Kidney (tissue), 14 donors: ENCODE measurements around the gene LRTM2. TPM values are rescaled to one million over a fixed set of nuclear protein-coding genes. Genes with fewer than 3 reads are reported as not detected.
"Not testable (repeated sequence)": the region's sequence is repeated elsewhere in the genome, so short reads cannot be mapped to it uniquely, and the experiment has no call there.

Source experiments
- DNase-seq, 5 donors: peaks; one replicate each; pipeline ENCODE4 v3.0.0-alpha.2; 2013 to 2020
- FAIRE-seq: peaks from 2 replicates; lab custom pipeline; 2012; peaks lifted over from hg19 to GRCh38; lab: Jason Lieb, UNC
- H3K27ac ChIP-seq, 2 donors: one replicate each; pipeline ENCODE4 v1.7.0; 2013; ENCODE audit warnings: low read depth in 2 of 2, low read length in 2 of 2, inconsistent platforms in 1 of 2
- H3K27me3 ChIP-seq: one replicate; pipeline ENCODE4 v1.7.1; 2013; ENCODE audit warnings: low read length, inconsistent platforms; ENCODE audit not compliant: control insufficient read depth, insufficient read depth
- H3K36me3 ChIP-seq, 3 donors: one replicate each; pipeline versions ENCODE4 v1.7.0 to v1.7.1; 2013; ENCODE audit warnings: low read length in 3 of 3, control low read depth in 1 of 3, inconsistent platforms in 1 of 3; ENCODE audit not compliant: insufficient read depth in 3 of 3, control insufficient read depth in 2 of 3
- H3K4me1 ChIP-seq, 3 donors: one replicate each; pipeline versions ENCODE4 v1.7.0 to v1.7.1; 2013; ENCODE audit warnings: low read length in 3 of 3, inconsistent platforms in 1 of 3, low read depth in 1 of 3; ENCODE audit not compliant: control insufficient read depth in 2 of 3, insufficient read depth in 2 of 3
- H3K4me3 ChIP-seq, 3 donors: one replicate each; pipeline versions ENCODE4 v1.7.0 to v1.8.1; 2013; ENCODE audit warnings: low read length in 3 of 3, control low read depth in 1 of 3, inconsistent platforms in 1 of 3
- H3K9ac ChIP-seq, 3 donors: one replicate each; pipeline versions ENCODE4 v1.7.0 to v1.7.1; 2013; ENCODE audit warnings: low read length in 3 of 3, control low read depth in 1 of 3, inconsistent platforms in 1 of 3
- H3K9me3 ChIP-seq, 3 donors: one replicate each; pipeline versions ENCODE4 v1.7.0 to v1.7.1; 2013; ENCODE audit warnings: low read length in 3 of 3, control low read depth in 1 of 3, inconsistent platforms in 1 of 3; ENCODE audit not compliant: control insufficient read depth in 2 of 3, insufficient read depth in 1 of 3
- CTCF ChIP-seq: IDR thresholded peaks from 3 replicates; pipeline ENCODE4 v1.5.1; 2012; ENCODE audit warnings: mild to moderate bottlenecking, moderate library complexity, borderline replicate concordance; ENCODE audit not compliant: insufficient read depth; ENCODE audit errors: extremely low read depth
- intact Hi-C: fragments of 100-400 bp; cut with DNase I; formaldehyde crosslinking; loops from one replicate; pipeline ENCODE4 v1.11.1; 2022
- polyA plus RNA-seq: library from polyadenylated mRNA; stranded (reverse); fragments of 350-450 nt; fragmentation: Illumina TruSeq; extraction: RNeasy Lipid Tissue Mini Kit (QIAGEN cat#74804); gene quantifications from one replicate; pipeline ENCODE4 v1.2.3, GENCODE V29; 2014; ENCODE audit warnings: low read depth, low replicate concordance; ENCODE audit not compliant: insufficient read depth
- total RNA-seq: library from RNA; stranded (reverse); fragmentation: NEBNext Ultra II Directional; extraction: Animal tissue kit (Norgen Biotek cat#: 25700); gene quantifications from one replicate; pipeline ENCODE4 v1.2.1, GENCODE V29; 2021
- donor health status: control.
- donor health status: control.
- donor health status: control.
- donor health status: control.
- donor health status: control.
- donor health status: DM: yes; HTN: yes; CAD: no.
- donor health status: Normal renal cell carcinoma (clear cell type).

LRTM2 gene
- total and polyA plus RNA-seq, 2 donors from 2014 or later: not detected

GRCh38 chr12:1816730-1817348 is 3.5 kb upstream of the LRTM2 start:
- no peak for TF ChIP-seq CTCF
- Histone ChIP-seq H3K27ac (no peak overlapping the region), H3K9me3 (no peaks in the 10 kb centered on the region), H3K4me3 (no peak overlapping the region), H3K4me1 (no peaks in the 10 kb centered on the region), H3K36me3 (no peaks in the 10 kb centered on the region), H3K27me3 (peaks cover 2% of the 10 kb centered on the region), H3K9ac (no peak overlapping the region)
- FAIRE-seq: no peak
- intact Hi-C loops: no loop called here
- DNase-seq: no peak

- FAIRE-seq, H3K27me3 ChIP-seq, H3K4me1 ChIP-seq, H3K36me3 ChIP-seq, H3K4me3 ChIP-seq, H3K9ac ChIP-seq, intact Hi-C loops, DNase-seq, H3K9me3 ChIP-seq, H3K27ac ChIP-seq: not testable (repeated sequence)
Observed at GRCh38 chr12:1817928-1818327, 2.4 kb upstream of the LRTM2 start.

- Histone ChIP-seq H3K9ac (no peak overlapping the region), H3K4me3 (no peak overlapping the region), H3K27me3 (peaks cover 2% of the 10 kb centered on the region), H3K36me3 (no peaks in the 10 kb centered on the region), H3K27ac (no peak overlapping the region), H3K9me3 (no peaks in the 10 kb centered on the region), H3K4me1 (no peaks in the 10 kb centered on the region)
- no peak for TF ChIP-seq CTCF
- intact Hi-C loops: no loop called here
- DNase-seq (no peak), FAIRE-seq (no peak)
Observed at GRCh38 chr12:1819050-1819449, 1.3 kb upstream of the LRTM2 start.

GRCh38 chr12:1819571-1819970 is 794 bp upstream of the LRTM2 start:
- no peak for DNase-seq
- Histone ChIP-seq H3K27ac (no peak overlapping the region), H3K4me1 (no peaks in the 10 kb centered on the region), H3K9me3 (no peaks in the 10 kb centered on the region), H3K4me3 (no peak overlapping the region), H3K27me3 (peaks cover 2% of the 10 kb centered on the region), H3K36me3 (no peaks in the 10 kb centered on the region), H3K9ac (no peak overlapping the region)
- FAIRE-seq: no peak
- intact Hi-C loops: no loop called here
- no peak for TF ChIP-seq CTCF
